ENCODE data around the gene TBC1D16. TPM values are rescaled to one million over a fixed set of nuclear protein-coding genes. Genes with fewer than 3 reads are reported as not detected.

TBC1D16 gene
- total RNA-seq, 1 experiment from 2014 or later: 26.6 TPM

DNA sequence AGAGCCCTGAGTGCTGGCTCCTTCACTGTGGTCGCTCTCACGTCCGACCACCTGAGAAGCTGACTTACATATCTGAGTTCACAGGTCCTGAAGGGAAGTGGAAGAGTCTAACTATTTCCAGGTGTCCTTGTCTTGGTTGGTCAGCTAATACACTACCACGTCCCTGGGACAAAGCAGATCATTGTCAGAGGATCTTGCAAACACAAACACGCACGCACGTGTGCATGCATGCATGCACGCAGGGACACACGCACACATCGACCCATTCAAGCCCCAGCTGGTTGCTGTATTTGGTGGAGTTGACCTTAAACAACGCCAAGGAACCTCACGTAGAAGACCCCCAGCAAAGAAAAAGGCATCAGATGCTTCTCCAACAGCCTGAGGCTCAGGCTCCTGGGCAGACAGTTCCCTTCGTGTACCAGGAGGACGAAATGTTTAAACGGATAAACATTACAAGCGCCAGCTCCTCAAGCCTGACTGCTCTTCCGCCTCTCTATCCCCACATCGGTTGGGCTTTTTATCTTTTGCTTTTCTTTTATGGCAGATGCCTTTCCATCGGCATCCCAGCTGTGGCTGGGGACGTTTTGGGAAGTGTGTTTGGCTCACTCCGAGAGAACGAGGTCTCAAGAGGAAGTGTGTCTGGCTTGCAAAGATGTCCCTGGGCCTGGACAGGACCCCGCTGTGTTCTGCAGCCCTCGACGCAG lies 95.8 kb downstream of the TBC1D16 start:
- DNase-seq (ENCODE audit: low spot score): no peak

- no peak for DNase-seq (ENCODE audit: low spot score)
Measured at GRCh38 chr17:79939094-79939435, 96.6 kb downstream of the TBC1D16 start.

GRCh38 chr17:79938336-79939093 lies 97.2 kb downstream of the TBC1D16 start:
- DNase-seq (ENCODE audit: low spot score): no peak

GRCh38 chr17:79937391-79938335 lies 98.0 kb downstream of the TBC1D16 start:
- DNase-seq (ENCODE audit: low spot score): no peak

GRCh38 chr17:79936641-79937381 lies 98.9 kb downstream of the TBC1D16 start:
- DNase-seq (ENCODE audit: low spot score): no peak

GRCh38 chr17:79936050-79936449 lies 99.6 kb downstream of the TBC1D16 start:
- DNase-seq (ENCODE audit: low spot score): no peak

GRCh38 chr17:79935197-79935885 lies 100.3 kb downstream of the TBC1D16 start:
- no peak for DNase-seq (ENCODE audit: low spot score)

DNA sequence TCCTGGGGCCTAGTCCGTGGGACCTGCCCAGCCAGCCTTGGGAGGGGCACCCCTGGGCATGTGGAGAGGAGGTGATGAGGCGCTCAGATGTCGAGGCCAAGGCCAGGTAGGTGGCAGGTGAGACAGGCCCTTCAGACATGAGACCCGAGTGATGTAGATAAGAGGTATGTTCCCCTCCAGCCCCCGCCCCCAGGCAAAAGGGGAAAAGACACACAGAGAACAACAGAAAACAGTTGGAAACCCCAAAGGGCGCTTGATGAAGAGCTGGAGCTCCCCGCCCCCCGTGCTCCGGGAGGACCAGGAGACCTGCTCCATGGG lies 101.1 kb downstream of the TBC1D16 start:
- DNase-seq (ENCODE audit: low spot score): no peak

GRCh38 chr17:79933863-79934652 lies 101.6 kb downstream of the TBC1D16 start:
- peak; percentile 72 for DNase-seq (ENCODE audit: low spot score)

GRCh38 chr17:79932451-79933306 lies 103.0 kb downstream of the TBC1D16 start:
- DNase-seq (ENCODE audit: low spot score): no peak

DNA sequence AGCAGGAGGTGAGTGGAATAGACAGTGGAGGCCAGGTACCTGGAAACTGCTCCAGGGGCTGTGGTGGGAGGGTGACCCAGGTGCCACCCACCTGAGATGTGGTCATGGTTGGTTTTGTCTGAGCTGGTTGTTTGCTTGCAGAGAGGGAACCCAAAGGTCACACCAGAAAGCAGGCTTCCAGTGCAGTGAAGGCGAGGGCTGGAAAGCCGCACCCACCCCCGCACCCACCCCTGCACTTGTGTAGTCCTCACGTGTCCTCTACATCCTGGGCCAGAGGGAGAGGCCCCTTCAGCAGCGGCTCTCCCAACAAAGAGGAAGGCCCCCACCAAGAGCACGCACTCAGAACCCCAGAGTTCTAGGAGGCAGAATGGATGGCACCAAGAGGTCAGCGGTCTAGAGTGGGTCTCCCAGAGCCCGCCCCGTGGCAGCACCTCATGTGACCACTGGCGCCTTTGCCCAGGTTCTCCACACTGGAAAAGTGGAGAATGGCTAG lies 103.8 kb downstream of the TBC1D16 start:
- DNase-seq (ENCODE audit: low spot score): no peak

DNA sequence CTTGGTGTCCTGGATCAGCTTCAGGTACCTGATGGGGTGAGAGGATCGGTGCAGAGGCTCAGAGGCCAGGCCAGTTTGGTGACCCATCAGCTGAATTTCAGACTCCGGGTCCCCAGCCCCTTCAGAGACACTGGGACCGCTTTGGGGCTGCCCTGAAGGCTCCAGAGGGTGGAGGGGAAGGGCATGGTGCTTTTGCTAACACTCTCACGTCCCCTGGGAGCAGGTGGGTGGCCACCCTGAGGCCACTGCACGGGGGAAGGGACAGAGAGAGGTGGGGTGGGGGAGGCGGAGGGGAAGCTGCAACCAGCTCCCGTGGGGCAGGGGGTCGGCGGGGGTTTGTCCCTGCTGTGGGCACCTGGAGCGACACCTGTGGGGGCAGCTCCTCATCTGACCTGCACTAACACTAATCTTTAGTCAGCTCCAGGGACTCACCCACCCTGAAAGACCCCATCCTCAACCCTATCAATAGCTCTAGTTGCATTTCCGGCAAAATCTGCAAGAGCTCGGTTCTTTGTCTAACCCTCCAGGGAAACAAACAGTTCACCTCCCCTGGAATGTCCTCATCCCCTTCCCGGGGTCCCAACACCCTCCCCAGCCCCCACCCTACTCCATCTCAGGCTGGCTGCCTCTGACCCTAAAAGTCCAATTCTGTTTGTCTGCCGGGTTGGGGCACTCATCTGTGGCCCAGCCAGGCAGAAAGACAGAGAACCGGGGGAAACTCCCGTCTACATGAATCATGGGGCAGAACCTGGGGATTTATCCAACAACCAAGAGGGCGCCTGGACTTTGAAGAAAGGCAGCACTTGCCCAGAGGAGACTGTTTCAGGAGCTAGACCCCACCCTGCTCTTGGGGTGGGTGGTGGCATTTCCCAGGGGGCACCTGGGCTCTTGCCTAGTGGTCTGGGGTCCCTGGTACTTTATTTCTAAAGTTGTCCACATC lies 104.5 kb downstream of the TBC1D16 start:
- no peak for DNase-seq (ENCODE audit: low spot score)

GRCh38 chr17:79930062-79930876 lies 105.4 kb downstream of the TBC1D16 start:
- no peak for DNase-seq (ENCODE audit: low spot score)

DNA sequence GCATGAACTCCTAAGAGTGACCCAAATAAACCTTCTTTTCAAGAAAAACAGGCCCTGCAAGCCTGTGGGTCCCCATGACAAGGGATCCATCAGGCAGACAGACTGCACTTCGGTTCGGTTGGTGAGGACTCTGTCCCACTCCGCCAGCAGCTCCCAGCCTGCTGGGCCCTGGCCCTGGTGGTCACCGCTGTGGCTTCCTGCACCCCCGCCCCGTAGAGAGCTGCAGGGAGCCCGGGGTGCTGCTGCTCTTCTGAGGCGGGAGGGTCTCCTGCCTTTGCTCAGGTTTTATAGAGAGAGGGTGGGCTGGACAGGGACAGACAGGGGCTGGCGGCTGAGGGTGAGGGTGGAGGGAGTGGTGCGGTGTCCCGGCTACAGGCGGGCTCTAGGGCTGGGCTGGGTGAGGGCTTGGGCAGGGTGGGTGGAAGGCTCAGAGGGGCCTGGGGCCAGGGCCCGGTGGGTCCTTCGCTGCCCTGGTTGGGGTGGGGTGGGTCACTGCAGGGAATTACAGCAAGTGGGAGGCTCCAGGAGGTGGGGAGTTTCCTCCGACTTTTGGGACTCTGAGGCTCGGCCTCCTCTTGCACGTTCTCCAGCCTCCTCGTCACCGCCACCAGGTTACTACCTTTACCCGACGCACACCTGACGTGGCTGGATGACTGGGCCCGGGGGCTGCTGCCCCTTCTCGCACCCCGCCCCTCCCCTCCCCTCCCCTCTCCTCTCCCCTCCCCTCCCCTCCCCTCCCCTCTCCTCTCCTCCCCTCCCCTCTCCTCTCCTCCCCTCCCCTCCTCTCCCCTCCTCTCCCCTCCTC lies 106.2 kb downstream of the TBC1D16 start:
- DNase-seq (ENCODE audit: low spot score): no peak

GRCh38 chr17:79928502-79929256 lies 107.0 kb downstream of the TBC1D16 start:
- no peak for DNase-seq (ENCODE audit: low spot score)
